HG03196 (cell line): ENCODE results near the gene SYCP2.

ENCODE experiments used
- ATAC-seq: cut with Tn5 transposase; IDR thresholded peaks from one replicate; pipeline ENCODE4 v1.9.1; 2021; ENCODE audit not compliant: unreplicated experiment

Gene SYCP2

GRCh38 chr20:59945731-59946130 lies 12.3 kb upstream of the SYCP2 start:
- no peak for ATAC-seq

GRCh38 chr20:59945175-59945574 lies 11.7 kb upstream of the SYCP2 start:
- no peak for ATAC-seq

GRCh38 chr20:59944726-59945125 lies 11.3 kb upstream of the SYCP2 start:
- no peak for ATAC-seq

- ATAC-seq = no peak
These were observed 8.8 kb upstream of the SYCP2 start for GRCh38 chr20:59942245-59942644.

GRCh38 chr20:59940956-59941294 lies 7.5 kb upstream of the SYCP2 start:
- no peak for ATAC-seq

- ATAC-seq = peak; percentile 95
These were observed 6.9 kb upstream of the SYCP2 start, which contains the start of the genes FAM217B and PPP1R3D for GRCh38 chr20:59940129-59940955. TSS of gene FAM217B (plus strand) at chr20:59940389. CDS start at chr20:59943944, 3,555 bp downstream. TSS of gene PPP1R3D (minus strand) at chr20:59940305. CDS start at chr20:59939931, 374 bp downstream.

GRCh38 chr20:59939879-59940128 lies 6.4 kb upstream of the SYCP2 start:
- peak; percentile 22 for ATAC-seq

- ATAC-seq = peak; percentile 26
These were observed 5.8 kb upstream of the SYCP2 start for GRCh38 chr20:59939052-59939878.

- no peak for ATAC-seq
These were observed 5.2 kb upstream of the SYCP2 start for GRCh38 chr20:59938696-59939051.

- ATAC-seq = no peak
These were observed 4.8 kb upstream of the SYCP2 start for GRCh38 chr20:59938221-59938620.

- ATAC-seq = no peak
These were observed 3.7 kb upstream of the SYCP2 start for GRCh38 chr20:59937150-59937549.

- no peak for ATAC-seq
These were observed 3.0 kb upstream of the SYCP2 start for GRCh38 chr20:59936409-59936808.

- ATAC-seq = no peak
These were observed 2.2 kb upstream of the SYCP2 start for GRCh38 chr20:59935457-59936185.

- ATAC-seq = peak; percentile 82
These were observed 580 bp upstream of the SYCP2 start for GRCh38 chr20:59933849-59934585.

- no peak for ATAC-seq
These were observed 681 bp downstream of the SYCP2 start for GRCh38 chr20:59932616-59933295.

GRCh38 chr20:59931511-59932312 lies 1.7 kb downstream of the SYCP2 start:
- no peak for ATAC-seq

GRCh38 chr20:59925899-59926298 lies 7.5 kb downstream of the SYCP2 start:
- ATAC-seq = no peak

- ATAC-seq = no peak
These were observed 8.1 kb downstream of the SYCP2 start for GRCh38 chr20:59925359-59925758.

GRCh38 chr20:59923514-59923913 lies 9.9 kb downstream of the SYCP2 start:
- no peak for ATAC-seq

GRCh38 chr20:59920944-59921343 lies 12.5 kb downstream of the SYCP2 start:
- no peak for ATAC-seq
